GM19099 (cell line): ENCODE results near the gene SLC6A16.

Source experiments
- POLR2A ChIP-seq: IDR thresholded peaks from 3 replicates; pipeline ENCODE4 v1.6.1; 2011; ENCODE audit warnings: low read depth; ENCODE audit not compliant: insufficient read length; ENCODE audit errors: extremely low read depth

SLC6A16 gene

GRCh38 chr19:49324801-49325576 is at the start of gene SLC6A16:
Gene SLC6A16, minus strand, starts transcription at chr19:49325191. Its CDS starts 13,844 bp downstream, at chr19:49311347.
- TF ChIP-seq POLR2A: no peak

GRCh38 chr19:49371184-49371583 is 46.2 kb upstream of the SLC6A16 start:
- no peak for TF ChIP-seq POLR2A

GRCh38 chr19:49368711-49369358 is 43.8 kb upstream of the SLC6A16 start:
- TF ChIP-seq POLR2A: no peak

GRCh38 chr19:49366110-49366509 is 41.1 kb upstream of the SLC6A16 start:
- TF ChIP-seq POLR2A: no peak

GRCh38 chr19:49364083-49364737 is 39.2 kb upstream of the SLC6A16 start:
- no peak for TF ChIP-seq POLR2A

GRCh38 chr19:49363268-49364082 is 38.5 kb upstream of the SLC6A16 start, which contains the start of gene DKKL1:
Gene DKKL1, plus strand, starts transcription at chr19:49363877. Its CDS starts 122 bp downstream, at chr19:49363999.
- no peak for TF ChIP-seq POLR2A

- TF ChIP-seq POLR2A: no peak
Observed at GRCh38 chr19:49362929-49363267, 37.9 kb upstream of the SLC6A16 start.

GRCh38 chr19:49362048-49362928 is 37.3 kb upstream of the SLC6A16 start, which contains the start of gene TEAD2:
Gene TEAD2, minus strand, starts transcription at chr19:49362416. Its CDS starts 2,341 bp downstream, at chr19:49360075.
- TF ChIP-seq POLR2A: no peak

GRCh38 chr19:49361438-49362047 is 36.6 kb upstream of the SLC6A16 start:
- no peak for TF ChIP-seq POLR2A

GRCh38 chr19:49359851-49360820 is 35.1 kb upstream of the SLC6A16 start:
- TF ChIP-seq POLR2A: no peak

- no peak for TF ChIP-seq POLR2A
Observed at GRCh38 chr19:49357186-49357585, 32.2 kb upstream of the SLC6A16 start.

- no peak for TF ChIP-seq POLR2A
Observed at GRCh38 chr19:49356382-49356781, 31.4 kb upstream of the SLC6A16 start.
